ENCODE results near the gene SPDYC. TPM values are rescaled to one million over a fixed set of nuclear protein-coding genes. Genes with fewer than 3 reads are reported as not detected.

Gene SPDYC
- total and polyA plus RNA-seq, 2 of the 13 experiments (the other 11 are each of a cell fraction or from before 2014, with no cell fraction given), result 0.15 to 0.33 TPM

DNA sequence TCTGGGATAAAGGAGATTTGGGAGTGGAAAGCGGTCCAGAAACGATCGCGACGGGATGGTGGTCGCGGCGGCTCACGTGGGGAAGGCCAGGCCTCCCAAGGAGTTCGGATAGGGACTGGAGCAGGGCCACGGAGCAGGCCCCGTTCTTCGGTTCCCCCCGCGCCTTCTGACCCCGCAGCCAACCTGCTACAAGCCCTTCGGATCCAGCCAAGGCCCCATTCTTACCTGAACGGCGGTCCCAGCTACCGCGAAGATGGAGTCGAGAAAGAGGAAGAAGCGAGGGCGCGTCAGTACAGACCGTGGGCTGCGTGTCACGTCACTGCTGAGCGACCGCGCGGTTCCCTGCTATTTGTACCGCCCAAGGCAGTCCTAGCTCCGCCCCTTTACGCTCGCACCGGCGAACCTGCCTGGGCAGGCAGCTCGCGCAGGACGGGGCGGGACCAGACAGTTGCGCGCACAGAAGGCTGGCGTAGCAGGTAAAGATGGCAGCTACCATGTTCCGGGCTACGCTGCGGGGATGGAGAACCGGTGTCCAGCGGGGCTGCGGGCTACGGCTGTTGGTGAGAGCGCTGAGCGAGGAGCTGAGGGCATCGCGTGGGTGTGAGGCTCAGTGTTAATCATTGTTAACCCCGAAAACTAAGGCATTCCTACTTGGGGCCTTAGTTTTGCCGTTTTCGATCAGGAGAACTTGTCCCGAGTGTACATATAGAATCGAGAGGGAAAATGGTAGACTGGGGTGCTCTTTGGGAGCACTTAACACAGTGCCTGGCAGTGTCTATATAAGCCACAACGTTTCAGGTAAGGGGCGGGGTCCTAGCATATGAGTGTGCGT, 48.0 kb upstream of the SPDYC start, which contains the start of the genes FAU and MRPL49 (continued):
- TF ChIP-seq, protein P1, sequence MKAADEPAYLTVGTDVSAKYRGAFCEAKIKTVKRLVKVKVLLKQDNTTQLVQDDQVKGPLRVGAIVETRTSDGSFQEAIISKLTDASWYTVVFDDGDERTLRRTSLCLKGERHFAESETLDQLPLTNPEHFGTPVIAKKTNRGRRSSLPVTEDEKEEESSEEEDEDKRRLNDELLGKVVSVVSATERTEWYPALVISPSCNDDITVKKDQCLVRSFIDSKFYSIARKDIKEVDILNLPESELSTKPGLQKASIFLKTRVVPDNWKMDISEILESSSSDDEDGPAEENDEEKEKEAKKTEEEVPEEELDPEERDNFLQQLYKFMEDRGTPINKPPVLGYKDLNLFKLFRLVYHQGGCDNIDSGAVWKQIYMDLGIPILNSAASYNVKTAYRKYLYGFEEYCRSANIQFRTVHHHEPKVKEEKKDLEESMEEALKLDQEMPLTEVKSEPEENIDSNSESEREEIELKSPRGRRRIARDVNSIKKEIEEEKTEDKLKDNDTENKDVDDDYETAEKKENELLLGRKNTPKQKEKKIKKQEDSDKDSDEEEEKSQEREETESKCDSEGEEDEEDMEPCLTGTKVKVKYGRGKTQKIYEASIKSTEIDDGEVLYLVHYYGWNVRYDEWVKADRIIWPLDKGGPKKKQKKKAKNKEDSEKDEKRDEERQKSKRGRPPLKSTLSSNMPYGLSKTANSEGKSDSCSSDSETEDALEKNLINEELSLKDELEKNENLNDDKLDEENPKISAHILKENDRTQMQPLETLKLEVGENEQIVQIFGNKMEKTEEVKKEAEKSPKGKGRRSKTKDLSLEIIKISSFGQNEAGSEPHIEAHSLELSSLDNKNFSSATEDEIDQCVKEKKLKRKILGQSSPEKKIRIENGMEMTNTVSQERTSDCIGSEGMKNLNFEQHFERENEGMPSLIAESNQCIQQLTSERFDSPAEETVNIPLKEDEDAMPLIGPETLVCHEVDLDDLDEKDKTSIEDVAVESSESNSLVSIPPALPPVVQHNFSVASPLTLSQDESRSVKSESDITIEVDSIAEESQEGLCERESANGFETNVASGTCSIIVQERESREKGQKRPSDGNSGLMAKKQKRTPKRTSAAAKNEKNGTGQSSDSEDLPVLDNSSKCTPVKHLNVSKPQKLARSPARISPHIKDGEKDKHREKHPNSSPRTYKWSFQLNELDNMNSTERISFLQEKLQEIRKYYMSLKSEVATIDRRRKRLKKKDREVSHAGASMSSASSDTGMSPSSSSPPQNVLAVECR (CRISPR knock-in tag; IDR thresholded peaks at IDR 0.05; ENCODE audit: borderline replicate concordance), result peak; percentile 94; the same call in 1 of the 2 replicates
- peak; percentile 68; the same call in 1 of the 2 replicates for TF ChIP-seq ELF4 (CRISPR knock-in tag; IDR thresholded peaks at IDR 0.05; ENCODE audit: borderline replicate concordance)
- TF ChIP-seq KLF12 (CRISPR knock-in tag; IDR thresholded peaks at IDR 0.05; ENCODE audit: borderline replicate concordance), result 0 out of 2 replicates have a peak, but pooled peaks have one; percentile 44
- TF ChIP-seq, protein P2, sequence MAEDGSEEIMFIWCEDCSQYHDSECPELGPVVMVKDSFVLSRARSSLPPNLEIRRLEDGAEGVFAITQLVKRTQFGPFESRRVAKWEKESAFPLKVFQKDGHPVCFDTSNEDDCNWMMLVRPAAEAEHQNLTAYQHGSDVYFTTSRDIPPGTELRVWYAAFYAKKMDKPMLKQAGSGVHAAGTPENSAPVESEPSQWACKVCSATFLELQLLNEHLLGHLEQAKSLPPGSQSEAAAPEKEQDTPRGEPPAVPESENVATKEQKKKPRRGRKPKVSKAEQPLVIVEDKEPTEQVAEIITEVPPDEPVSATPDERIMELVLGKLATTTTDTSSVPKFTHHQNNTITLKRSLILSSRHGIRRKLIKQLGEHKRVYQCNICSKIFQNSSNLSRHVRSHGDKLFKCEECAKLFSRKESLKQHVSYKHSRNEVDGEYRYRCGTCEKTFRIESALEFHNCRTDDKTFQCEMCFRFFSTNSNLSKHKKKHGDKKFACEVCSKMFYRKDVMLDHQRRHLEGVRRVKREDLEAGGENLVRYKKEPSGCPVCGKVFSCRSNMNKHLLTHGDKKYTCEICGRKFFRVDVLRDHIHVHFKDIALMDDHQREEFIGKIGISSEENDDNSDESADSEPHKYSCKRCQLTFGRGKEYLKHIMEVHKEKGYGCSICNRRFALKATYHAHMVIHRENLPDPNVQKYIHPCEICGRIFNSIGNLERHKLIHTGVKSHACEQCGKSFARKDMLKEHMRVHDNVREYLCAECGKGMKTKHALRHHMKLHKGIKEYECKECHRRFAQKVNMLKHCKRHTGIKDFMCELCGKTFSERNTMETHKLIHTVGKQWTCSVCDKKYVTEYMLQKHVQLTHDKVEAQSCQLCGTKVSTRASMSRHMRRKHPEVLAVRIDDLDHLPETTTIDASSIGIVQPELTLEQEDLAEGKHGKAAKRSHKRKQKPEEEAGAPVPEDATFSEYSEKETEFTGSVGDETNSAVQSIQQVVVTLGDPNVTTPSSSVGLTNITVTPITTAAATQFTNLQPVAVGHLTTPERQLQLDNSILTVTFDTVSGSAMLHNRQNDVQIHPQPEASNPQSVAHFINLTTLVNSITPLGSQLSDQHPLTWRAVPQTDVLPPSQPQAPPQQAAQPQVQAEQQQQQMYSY (CRISPR knock-in tag; IDR thresholded peaks at IDR 0.05), result no peak
- TF ChIP-seq DR1 (CRISPR knock-in tag; IDR thresholded peaks at IDR 0.05), result peak; percentile 99
- peak; percentile 79 for TF ChIP-seq HDAC2 (CRISPR knock-in tag; IDR thresholded peaks at IDR 0.05)
- TF ChIP-seq ZNF12 (CRISPR knock-in tag; IDR thresholded peaks at IDR 0.05), result 0 out of 2 replicates have a peak, but pooled peaks have one; percentile 23
- no peak for TF ChIP-seq ARID2 (CRISPR knock-in tag; IDR thresholded peaks at IDR 0.05; ENCODE audit: borderline replicate concordance)
- TF ChIP-seq, protein P3, sequence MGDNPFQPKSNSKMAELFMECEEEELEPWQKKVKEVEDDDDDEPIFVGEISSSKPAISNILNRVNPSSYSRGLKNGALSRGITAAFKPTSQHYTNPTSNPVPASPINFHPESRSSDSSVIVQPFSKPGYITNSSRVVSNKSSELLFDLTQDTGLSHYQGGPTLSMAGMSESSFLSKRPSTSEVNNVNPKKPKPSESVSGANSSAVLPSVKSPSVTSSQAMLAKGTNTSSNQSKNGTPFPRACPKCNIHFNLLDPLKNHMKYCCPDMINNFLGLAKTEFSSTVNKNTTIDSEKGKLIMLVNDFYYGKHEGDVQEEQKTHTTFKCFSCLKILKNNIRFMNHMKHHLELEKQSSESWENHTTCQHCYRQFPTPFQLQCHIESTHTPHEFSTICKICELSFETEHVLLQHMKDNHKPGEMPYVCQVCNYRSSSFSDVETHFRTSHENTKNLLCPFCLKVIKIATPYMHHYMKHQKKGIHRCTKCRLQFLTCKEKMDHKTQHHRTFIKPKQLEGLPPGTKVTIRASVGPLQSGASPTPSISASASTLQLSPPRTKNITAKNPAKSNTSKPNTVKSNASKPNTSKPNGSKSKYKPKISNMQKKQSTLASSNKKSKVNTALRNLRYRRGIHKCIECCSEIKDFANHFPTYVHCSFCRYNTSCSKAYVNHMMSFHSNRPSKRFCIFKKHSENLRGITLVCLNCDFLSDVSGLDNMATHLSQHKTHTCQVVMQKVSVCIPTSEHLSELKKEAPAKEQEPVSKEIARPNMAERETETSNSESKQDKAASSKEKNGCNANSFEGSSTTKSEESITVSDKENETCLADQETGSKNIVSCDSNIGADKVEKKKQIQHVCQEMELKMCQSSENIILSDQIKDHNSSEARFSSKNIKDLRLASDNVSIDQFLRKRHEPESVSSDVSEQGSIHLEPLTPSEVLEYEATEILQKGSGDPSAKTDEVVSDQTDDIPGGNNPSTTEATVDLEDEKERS (CRISPR knock-in tag; IDR thresholded peaks at IDR 0.05), result no peak
- no peak for TF ChIP-seq ZNF367 (CRISPR knock-in tag; IDR thresholded peaks at IDR 0.05; ENCODE audit: borderline replicate concordance)
- no peak for TF ChIP-seq ZFP62 (CRISPR knock-in tag; IDR thresholded peaks at IDR 0.05)
- TF ChIP-seq CCDC6 (CRISPR knock-in tag; IDR thresholded peaks at IDR 0.05), result no peak
- no peak for TF ChIP-seq ZNF878 (CRISPR knock-in tag; IDR thresholded peaks at IDR 0.05)
- TF ChIP-seq, protein P4, sequence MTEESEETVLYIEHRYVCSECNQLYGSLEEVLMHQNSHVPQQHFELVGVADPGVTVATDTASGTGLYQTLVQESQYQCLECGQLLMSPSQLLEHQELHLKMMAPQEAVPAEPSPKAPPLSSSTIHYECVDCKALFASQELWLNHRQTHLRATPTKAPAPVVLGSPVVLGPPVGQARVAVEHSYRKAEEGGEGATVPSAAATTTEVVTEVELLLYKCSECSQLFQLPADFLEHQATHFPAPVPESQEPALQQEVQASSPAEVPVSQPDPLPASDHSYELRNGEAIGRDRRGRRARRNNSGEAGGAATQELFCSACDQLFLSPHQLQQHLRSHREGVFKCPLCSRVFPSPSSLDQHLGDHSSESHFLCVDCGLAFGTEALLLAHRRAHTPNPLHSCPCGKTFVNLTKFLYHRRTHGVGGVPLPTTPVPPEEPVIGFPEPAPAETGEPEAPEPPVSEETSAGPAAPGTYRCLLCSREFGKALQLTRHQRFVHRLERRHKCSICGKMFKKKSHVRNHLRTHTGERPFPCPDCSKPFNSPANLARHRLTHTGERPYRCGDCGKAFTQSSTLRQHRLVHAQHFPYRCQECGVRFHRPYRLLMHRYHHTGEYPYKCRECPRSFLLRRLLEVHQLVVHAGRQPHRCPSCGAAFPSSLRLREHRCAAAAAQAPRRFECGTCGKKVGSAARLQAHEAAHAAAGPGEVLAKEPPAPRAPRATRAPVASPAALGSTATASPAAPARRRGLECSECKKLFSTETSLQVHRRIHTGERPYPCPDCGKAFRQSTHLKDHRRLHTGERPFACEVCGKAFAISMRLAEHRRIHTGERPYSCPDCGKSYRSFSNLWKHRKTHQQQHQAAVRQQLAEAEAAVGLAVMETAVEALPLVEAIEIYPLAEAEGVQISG (CRISPR knock-in tag; IDR thresholded peaks at IDR 0.05), result peak; percentile 82

Measured in HepG2 (cell line).